Activated CD4-positive, alpha-beta T cell treated with anti-CD3 and anti-CD28 coated beads for 1 hour (primary cell): ENCODE results near the gene IMMP2L.
A peak's percentile ranks its signal among the peaks of the same experiment; 100 is the strongest.

Experiments used
- DNase-seq: peaks from one replicate; pipeline ENCODE4 v3.0.0-alpha.2; 2020

Gene IMMP2L

DNA sequence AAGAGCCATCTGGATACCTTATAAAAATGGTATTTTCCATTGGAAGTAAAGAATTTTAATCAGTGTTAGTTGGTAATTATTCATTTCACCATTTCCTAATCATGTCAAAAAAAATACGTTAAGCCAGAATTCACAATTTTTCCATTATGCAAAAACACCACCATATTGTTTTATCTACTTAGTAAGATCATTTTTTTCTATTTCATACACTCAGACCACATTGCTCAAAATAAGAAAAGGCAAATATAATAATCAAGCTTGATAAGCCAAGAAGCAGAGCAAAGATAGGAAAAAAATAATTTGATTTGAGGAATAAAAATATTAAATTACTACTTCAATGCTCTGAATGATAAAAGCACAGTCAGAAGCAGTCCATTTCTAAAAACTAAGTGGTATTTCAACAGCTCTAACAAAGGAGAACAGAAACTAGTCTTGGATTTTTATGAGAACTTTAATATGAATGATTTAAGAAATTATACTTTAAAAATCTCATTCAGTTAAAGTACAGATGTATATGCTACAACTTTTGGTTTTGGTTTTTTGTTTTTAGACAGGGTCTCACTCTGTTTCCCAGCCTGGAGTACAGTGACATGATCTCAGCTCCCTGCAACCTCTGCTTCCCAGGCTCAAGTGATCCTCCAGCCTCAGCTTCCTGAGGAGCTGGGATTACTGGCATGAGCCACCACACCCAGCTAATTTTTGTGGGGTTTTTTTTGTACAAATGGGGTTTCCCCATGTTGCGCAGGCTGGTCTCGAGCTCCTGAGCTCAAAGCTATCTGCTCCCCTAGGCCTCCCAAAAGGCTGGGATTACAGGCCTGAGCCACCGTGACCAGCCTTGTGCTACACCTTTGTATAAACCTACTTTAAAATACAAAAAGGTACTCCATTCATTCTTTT, 424.7 kb downstream of the IMMP2L start:
- no peak for DNase-seq

DNA sequence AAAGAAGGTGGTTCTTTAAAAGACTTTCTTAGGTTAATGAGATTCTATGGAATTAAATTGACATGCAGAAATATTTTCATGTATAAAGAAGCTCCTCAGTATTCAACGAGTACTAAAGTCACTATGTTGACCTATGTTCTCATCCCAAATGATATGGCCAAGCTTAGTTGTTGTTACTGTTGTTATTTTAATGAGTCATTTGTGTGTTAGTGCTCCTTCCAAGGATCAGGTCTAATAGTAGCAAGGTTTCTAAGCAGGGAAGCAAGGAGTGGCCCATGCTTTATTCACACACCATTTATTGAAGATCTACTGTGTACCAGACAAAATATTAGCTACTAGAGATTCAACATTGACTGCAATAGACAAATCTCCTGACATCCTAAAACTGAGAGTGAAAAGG, 429.5 kb downstream of the IMMP2L start:
- DNase-seq, result no peak

DNA sequence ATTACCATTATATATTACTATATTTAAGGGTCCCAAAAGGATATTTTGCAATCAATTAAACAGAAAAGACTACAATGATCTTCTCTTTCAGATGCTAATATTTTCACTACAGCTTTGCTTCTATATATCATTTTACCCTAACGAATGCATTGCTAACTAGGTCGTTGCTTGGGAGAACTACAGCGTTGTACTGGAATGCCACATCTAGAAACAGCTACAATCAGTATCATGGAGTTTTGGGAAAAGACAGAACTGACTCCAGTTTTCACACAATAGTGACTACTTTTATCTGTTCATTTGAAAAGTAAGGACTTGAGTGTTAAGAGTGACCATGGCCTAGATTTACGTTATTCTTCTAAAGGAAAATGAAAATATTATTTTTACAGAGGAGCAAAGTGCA, 432.9 kb downstream of the IMMP2L start:
- no peak for DNase-seq

GRCh38 chr7:111126987-111127386, 435.3 kb downstream of the IMMP2L start:
- no peak for DNase-seq

- no peak for DNase-seq
Measured at GRCh38 chr7:111115966-111116365, 446.3 kb downstream of the IMMP2L start.

- DNase-seq, result no peak
Measured at GRCh38 chr7:111113263-111114017, 448.9 kb downstream of the IMMP2L start.

GRCh38 chr7:111112439-111112838, 449.9 kb downstream of the IMMP2L start:
- no peak for DNase-seq

GRCh38 chr7:111108496-111108895, 453.8 kb downstream of the IMMP2L start:
- no peak for DNase-seq

- DNase-seq, result no peak
Measured at GRCh38 chr7:111108000-111108399, 454.3 kb downstream of the IMMP2L start.

GRCh38 chr7:111107579-111107978, 454.7 kb downstream of the IMMP2L start:
- DNase-seq, result no peak

DNA sequence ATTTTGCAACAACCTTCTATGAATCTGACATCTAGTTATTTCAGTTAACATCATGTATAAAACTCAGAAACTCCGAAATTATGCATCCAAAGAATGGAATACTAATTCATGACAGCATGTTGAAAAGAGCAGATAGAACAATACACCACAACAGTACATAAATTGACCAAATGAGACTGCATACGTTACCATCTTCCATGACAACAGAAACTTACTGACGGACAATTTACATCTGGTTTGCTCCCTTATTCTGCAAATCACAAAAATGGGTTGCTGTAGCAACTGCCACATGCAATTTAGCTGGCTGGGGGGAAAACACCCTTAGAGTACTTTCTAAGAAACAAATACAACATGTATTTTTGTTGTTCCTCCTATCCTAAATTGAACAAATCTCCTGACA, 457.0 kb downstream of the IMMP2L start:
- DNase-seq, result no peak

GRCh38 chr7:111104710-111105109, 457.6 kb downstream of the IMMP2L start:
- DNase-seq, result no peak

DNA sequence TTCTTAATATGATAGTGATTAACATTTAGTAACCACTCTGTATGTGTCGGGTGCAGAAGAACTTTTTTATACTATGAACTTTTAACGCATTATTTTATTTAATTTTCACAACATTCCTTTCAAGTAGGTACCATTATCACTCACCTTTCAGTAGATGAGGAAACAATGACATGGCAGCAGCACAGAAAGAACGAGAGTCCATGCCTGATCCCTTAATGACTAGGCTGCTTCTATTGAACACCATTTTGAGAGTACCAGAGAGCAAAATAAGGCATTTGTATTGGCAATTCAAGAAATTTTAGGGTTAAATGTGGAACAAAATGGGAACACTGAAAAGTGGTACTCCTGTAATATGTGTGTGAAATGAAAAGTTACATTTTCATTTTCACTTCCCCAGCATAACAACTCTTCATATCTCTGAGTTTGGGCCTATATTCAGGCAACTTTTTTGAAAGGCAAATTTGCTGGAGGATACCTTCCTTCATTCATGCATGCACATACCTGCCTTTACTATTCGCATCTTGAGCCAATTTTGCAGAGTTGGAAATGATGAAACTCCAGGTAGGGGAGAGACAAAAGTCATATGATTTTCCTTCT, 458.5 kb downstream of the IMMP2L start:
- no peak for DNase-seq

- no peak for DNase-seq
Measured at GRCh38 chr7:111103136-111103535, 459.2 kb downstream of the IMMP2L start.

DNA sequence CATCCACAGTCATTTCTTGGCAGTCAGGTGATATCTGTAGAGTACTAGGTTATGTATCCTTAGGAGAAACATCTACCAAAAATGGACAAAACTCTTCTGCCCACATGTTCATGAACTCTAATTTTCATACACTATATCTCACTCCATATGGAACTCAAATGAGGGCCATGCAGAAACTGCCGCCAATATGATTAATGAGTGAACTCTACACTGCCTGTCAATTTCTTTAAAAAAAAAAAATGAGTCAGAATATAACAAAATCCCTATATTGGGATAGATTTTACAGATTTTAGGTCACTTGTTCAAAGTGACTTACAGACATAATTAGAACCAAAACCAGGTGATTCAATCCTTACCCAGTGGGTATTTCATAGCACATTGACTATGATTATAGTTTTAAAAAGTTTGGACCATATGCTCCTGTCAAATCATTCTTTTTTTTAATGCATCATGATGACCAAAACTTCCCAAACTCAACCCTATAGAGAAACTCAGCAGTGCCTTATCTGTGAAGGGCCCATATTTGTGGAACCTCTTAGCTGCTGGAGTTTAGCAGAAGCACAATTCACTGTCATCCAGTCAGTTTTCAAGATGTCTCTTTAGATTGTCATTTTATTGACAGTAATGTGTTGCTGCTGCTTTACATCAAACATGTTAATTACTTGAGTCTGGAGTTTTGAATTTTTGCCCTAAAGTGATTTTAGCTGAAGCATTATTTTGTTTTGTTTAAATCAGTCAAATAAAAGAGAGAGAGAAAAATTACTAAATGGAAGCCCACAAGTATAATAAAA, 460.2 kb downstream of the IMMP2L start:
- DNase-seq, result no peak

DNA sequence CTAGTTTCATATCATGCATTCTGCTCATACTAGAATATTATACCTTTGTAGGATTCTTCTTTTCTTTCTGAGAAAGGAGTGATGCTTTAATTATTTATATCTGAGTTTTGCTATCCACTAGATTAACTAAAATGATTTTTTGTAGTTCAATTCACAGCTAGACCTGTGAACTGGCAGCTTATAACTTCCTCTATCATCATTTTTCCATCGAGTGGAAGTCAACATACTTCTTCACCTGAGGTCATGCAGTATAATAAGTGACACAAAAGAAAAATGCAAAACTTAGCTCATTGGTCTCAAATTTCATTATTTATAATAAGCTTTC, 463.4 kb downstream of the IMMP2L start:
- no peak for DNase-seq

- peak; percentile 47 for DNase-seq
Measured at GRCh38 chr7:111098011-111098925, 464.0 kb downstream of the IMMP2L start.

DNA sequence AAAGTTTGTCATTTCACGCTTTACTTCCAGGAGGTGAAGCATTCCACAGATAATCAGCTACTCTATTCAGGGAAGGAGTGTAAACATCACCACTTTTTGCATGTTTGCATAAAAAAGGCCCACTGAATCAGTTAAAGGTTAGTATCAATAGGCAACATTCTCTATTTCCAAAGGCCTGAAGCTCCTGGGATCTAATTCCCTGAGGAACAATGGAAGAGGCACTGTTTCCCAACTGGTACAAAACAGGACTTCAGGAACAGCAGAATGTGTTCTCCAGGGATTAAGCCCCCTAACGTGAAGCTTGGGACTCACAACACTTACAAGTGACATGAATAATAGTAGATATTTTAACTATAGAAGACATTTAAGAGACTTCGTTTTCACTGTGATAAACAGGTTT, 465.3 kb downstream of the IMMP2L start:
- no peak for DNase-seq

- no peak for DNase-seq
Measured at GRCh38 chr7:111094419-111094818, 467.9 kb downstream of the IMMP2L start.

DNA sequence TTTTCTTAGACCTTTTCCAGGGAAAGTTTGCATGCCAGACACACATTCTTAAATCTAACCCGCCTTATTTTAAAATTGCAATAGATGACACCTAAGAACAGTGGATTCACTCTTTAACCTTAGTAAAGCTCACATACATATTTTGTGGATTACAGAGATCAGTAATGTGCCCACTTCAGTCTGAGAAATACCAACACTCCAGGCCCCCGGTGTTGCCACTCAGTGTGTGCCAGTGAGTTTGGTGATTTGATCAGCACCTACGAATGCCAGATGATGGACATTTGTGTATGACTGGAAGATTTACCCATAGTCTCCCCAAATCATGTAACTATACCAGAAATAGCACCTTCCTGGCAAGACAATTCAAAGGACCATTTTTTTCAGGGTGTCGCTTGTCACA, 468.8 kb downstream of the IMMP2L start:
- DNase-seq, result no peak

- DNase-seq, result no peak
Measured at GRCh38 chr7:111092406-111093236, 469.7 kb downstream of the IMMP2L start.
